ENCODE results near the gene NRIP3. TPM values are rescaled to one million over a fixed set of nuclear protein-coding genes. Genes with fewer than 3 reads are reported as not detected.

NRIP3 gene
- polyA plus RNA-seq, 1 donor (not counting 4 experiments of a cell fraction or from before 2014, with no cell fraction given), result 1.00 TPM

GRCh38 chr11:8998017-8998416 lies 5.8 kb downstream of the NRIP3 start:
- Histone ChIP-seq H3K79me2 (ENCODE audit: control insufficient read depth, insufficient read depth, low read length) (no peaks in the 10 kb centered on the region), H3K27ac (ENCODE audit: control insufficient read depth, insufficient read depth, low read length) (no peak overlapping the region), H3K4me2 (ENCODE audit: control insufficient read depth, extremely low read depth, insufficient read depth, low read depth, low read length) (no peak overlapping the region), H3K9ac (ENCODE audit: control insufficient read depth, extremely low read depth, insufficient read depth, low read length) (no peak overlapping the region), H3K9me3 (ENCODE audit: control insufficient read depth, low read depth, low read length) (no peaks in the 10 kb centered on the region), H3K36me3 (ENCODE audit: control insufficient read depth in 2 of 2, extremely low read depth in 1 of 2, insufficient read depth in 2 of 2, low read length in 2 of 2) (no peaks in the 10 kb centered on the region), H4K20me1 (ENCODE audit: control insufficient read depth, extremely low read depth, insufficient read depth, low read length) (no peaks in the 10 kb centered on the region), H3K4me1 (ENCODE audit: control insufficient read depth, extremely low read depth, insufficient read depth, low read length) (peaks cover 12% of the 10 kb centered on the region), H2AFZ (ENCODE audit: control insufficient read depth, low read length) (no peak overlapping the region), H3K27me3 (ENCODE audit: control insufficient read depth, extremely low read depth, insufficient read depth, low read length) (peaks cover 3% of the 10 kb centered on the region), H3K9me1 (ENCODE audit: control insufficient read depth, extremely low read depth, insufficient read depth, low read length) (no peaks in the 10 kb centered on the region), H3K4me3 (ENCODE audit: control insufficient read depth in 2 of 3, extremely low read depth in 1 of 3, insufficient read depth in 2 of 3, low read depth in 1 of 3, low read length in 3 of 3) (no peak overlapping the region)
- FAIRE-seq, result no peak
- DNase-seq (ENCODE audit: low read depth, low spot score), result no peak
- dilution Hi-C loops (cut with MboI; ENCODE audit: extremely low pct_ligation_motif_present, low sequenced_read_pairs), result no loop called here
- TF ChIP-seq EZH2 (IDR thresholded peaks at IDR 0.05; ENCODE audit: low read length) (no peak), CTCF (optimal IDR thresholded peaks at IDR 0.05 in 1 of 3, IDR thresholded peaks at IDR 0.05 in 1 of 3, conservative IDR thresholded peaks at IDR 0.05 in 1 of 3; ENCODE audit: extremely low read depth in 1 of 3, insufficient read depth in 2 of 3, low read length in 3 of 3) (no peak)

DNA sequence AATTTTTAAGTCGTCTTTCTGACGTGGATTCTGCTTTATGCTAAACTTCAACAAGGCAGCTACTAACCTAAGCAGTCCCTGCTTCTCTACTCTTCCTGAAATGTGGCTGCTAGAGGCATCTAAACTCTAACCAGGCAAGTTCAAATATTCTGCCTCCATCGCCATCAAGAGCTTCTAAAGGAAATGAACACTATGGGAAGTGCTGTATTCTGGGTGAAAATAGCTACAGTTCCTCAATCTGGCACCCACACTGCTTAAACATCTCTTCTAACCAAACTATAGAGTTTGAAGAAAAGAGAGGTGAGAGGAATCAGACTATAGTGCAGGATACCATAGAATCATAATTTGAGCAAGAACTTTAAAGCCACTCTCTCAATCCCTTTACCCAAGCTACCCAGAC lies 6.3 kb downstream of the NRIP3 start:
- Histone ChIP-seq H4K20me1 (ENCODE audit: control insufficient read depth, extremely low read depth, insufficient read depth, low read length) (no peaks in the 10 kb centered on the region), H3K27ac (ENCODE audit: control insufficient read depth, insufficient read depth, low read length) (no peak overlapping the region), H3K4me1 (ENCODE audit: control insufficient read depth, extremely low read depth, insufficient read depth, low read length) (peaks cover 8% of the 10 kb centered on the region), H3K27me3 (ENCODE audit: control insufficient read depth, extremely low read depth, insufficient read depth, low read length) (no peaks in the 10 kb centered on the region), H3K36me3 (ENCODE audit: control insufficient read depth in 2 of 2, extremely low read depth in 1 of 2, insufficient read depth in 2 of 2, low read length in 2 of 2) (no peaks in the 10 kb centered on the region), H2AFZ (ENCODE audit: control insufficient read depth, low read length) (no peak overlapping the region), H3K4me2 (ENCODE audit: control insufficient read depth, extremely low read depth, insufficient read depth, low read depth, low read length) (no peak overlapping the region), H3K9me3 (ENCODE audit: control insufficient read depth, low read depth, low read length) (no peaks in the 10 kb centered on the region), H3K9me1 (ENCODE audit: control insufficient read depth, extremely low read depth, insufficient read depth, low read length) (no peaks in the 10 kb centered on the region), H3K4me3 (ENCODE audit: control insufficient read depth in 2 of 3, extremely low read depth in 1 of 3, insufficient read depth in 2 of 3, low read depth in 1 of 3, low read length in 3 of 3) (no peak overlapping the region), H3K9ac (ENCODE audit: control insufficient read depth, extremely low read depth, insufficient read depth, low read length) (no peak overlapping the region), H3K79me2 (ENCODE audit: control insufficient read depth, insufficient read depth, low read length) (no peaks in the 10 kb centered on the region)
- dilution Hi-C loops (cut with MboI; ENCODE audit: extremely low pct_ligation_motif_present, low sequenced_read_pairs), result no loop called here
- no peak for FAIRE-seq
- DNase-seq (ENCODE audit: low read depth, low spot score), result no peak
- TF ChIP-seq EZH2 (IDR thresholded peaks at IDR 0.05; ENCODE audit: low read length) (no peak), CTCF (optimal IDR thresholded peaks at IDR 0.05 in 1 of 3, IDR thresholded peaks at IDR 0.05 in 1 of 3, conservative IDR thresholded peaks at IDR 0.05 in 1 of 3; ENCODE audit: extremely low read depth in 1 of 3, insufficient read depth in 2 of 3, low read length in 3 of 3) (no peak)
